ENCODE results near the gene NTM.

NTM gene

GRCh38 chr11:131808470-131808869 lies 438.1 kb downstream of the NTM start:
- no peak for TF ChIP-seq CTCF (IDR thresholded peaks at IDR 0.05; ENCODE audit: low read depth, low read length)
- Histone ChIP-seq H3K4me3 (ENCODE audit: low read depth, low read length) (no peak overlapping the region), H3K27ac (no peak overlapping the region), H3K9me3 (ENCODE audit: severe bottlenecking) (no peaks in the 10 kb centered on the region), H3K27me3 (ENCODE audit: insufficient read depth, low read depth, severe bottlenecking) (peaks cover 4% of the 10 kb centered on the region), H3K36me3 (no peaks in the 10 kb centered on the region)
- DNase-seq = no peak

GRCh38 chr11:131809203-131809918 lies 438.9 kb downstream of the NTM start:
- no peak overlapping the region for H3K4me3 ChIP-seq (ENCODE audit: low read depth, low read length)
- no peaks in the 10 kb centered on the region for H3K36me3 ChIP-seq
- H3K27me3 ChIP-seq (ENCODE audit: insufficient read depth, low read depth, severe bottlenecking) = peaks cover 13% of the 10 kb centered on the region
- peak; percentile 15 for DNase-seq
- no peaks in the 10 kb centered on the region for H3K9me3 ChIP-seq (ENCODE audit: severe bottlenecking)
- no peak overlapping the region for H3K27ac ChIP-seq
- no peak for TF ChIP-seq CTCF (IDR thresholded peaks at IDR 0.05; ENCODE audit: low read depth, low read length)

- Histone ChIP-seq H3K9me3 (ENCODE audit: severe bottlenecking) (no peaks in the 10 kb centered on the region), H3K27ac (no peak overlapping the region), H3K4me3 (ENCODE audit: low read depth, low read length) (no peak overlapping the region), H3K27me3 (ENCODE audit: insufficient read depth, low read depth, severe bottlenecking) (peaks cover 17% of the 10 kb centered on the region), H3K36me3 (no peaks in the 10 kb centered on the region)
- peak; percentile 10 for DNase-seq
- TF ChIP-seq CTCF (IDR thresholded peaks at IDR 0.05; ENCODE audit: low read depth, low read length) = no peak
Observed at GRCh38 chr11:131810541-131810940, 440.1 kb downstream of the NTM start.

GRCh38 chr11:131811383-131811782 lies 441.0 kb downstream of the NTM start:
- H3K4me3 ChIP-seq (ENCODE audit: low read depth, low read length) = no peak overlapping the region
- no peak overlapping the region for H3K27ac ChIP-seq
- TF ChIP-seq CTCF (IDR thresholded peaks at IDR 0.05; ENCODE audit: low read depth, low read length) = no peak
- no peaks in the 10 kb centered on the region for H3K9me3 ChIP-seq (ENCODE audit: severe bottlenecking)
- H3K36me3 ChIP-seq = no peaks in the 10 kb centered on the region
- DNase-seq = peak; percentile 38
- peaks cover 17% of the 10 kb centered on the region for H3K27me3 ChIP-seq (ENCODE audit: insufficient read depth, low read depth, severe bottlenecking)

- peaks cover 17% of the 10 kb centered on the region for H3K27me3 ChIP-seq (ENCODE audit: insufficient read depth, low read depth, severe bottlenecking)
Observed at GRCh38 chr11:131814108-131814507, 443.7 kb downstream of the NTM start.

More at GRCh38 chr11:131814108-131814507, 443.7 kb downstream of the NTM start:
- no peaks in the 10 kb centered on the region for H3K36me3 ChIP-seq
- no peak for DNase-seq
- no peak overlapping the region for H3K4me3 ChIP-seq (ENCODE audit: low read depth, low read length)
- no peak overlapping the region for H3K27ac ChIP-seq
- TF ChIP-seq CTCF (IDR thresholded peaks at IDR 0.05; ENCODE audit: low read depth, low read length) = no peak
- H3K9me3 ChIP-seq (ENCODE audit: severe bottlenecking) = no peaks in the 10 kb centered on the region

Data from WERI-Rb-1 (cell line).